ENCODE results near the gene UGGT2.

Gene UGGT2

DNA sequence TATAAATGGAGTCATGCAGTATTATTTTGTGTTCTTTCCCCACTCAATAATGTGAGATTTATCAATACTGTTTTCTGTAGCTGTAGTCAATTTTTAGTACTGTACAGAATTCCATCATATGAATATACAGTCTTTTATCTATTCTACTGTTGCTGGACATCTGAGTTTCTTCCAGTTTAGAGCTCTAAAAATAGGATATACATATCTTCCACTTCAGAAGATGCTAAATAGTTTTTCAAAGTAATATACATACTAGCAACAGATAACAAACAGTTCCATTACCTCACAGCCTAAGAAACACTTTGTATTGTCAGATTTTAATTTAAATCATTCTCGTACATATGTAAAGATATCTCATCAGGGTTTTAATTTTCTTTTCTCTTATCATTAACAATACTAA is 149.6 kb downstream of the UGGT2 start:
- DNase-seq (ENCODE audit: low read depth, low spot score), result no peak
- TF ChIP-seq, protein P1, sequence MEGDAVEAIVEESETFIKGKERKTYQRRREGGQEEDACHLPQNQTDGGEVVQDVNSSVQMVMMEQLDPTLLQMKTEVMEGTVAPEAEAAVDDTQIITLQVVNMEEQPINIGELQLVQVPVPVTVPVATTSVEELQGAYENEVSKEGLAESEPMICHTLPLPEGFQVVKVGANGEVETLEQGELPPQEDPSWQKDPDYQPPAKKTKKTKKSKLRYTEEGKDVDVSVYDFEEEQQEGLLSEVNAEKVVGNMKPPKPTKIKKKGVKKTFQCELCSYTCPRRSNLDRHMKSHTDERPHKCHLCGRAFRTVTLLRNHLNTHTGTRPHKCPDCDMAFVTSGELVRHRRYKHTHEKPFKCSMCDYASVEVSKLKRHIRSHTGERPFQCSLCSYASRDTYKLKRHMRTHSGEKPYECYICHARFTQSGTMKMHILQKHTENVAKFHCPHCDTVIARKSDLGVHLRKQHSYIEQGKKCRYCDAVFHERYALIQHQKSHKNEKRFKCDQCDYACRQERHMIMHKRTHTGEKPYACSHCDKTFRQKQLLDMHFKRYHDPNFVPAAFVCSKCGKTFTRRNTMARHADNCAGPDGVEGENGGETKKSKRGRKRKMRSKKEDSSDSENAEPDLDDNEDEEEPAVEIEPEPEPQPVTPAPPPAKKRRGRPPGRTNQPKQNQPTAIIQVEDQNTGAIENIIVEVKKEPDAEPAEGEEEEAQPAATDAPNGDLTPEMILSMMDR (IDR thresholded peaks at IDR 0.05; ENCODE audit: low read depth, low read length), result no peak
- in situ Hi-C loops (cut with HindIII; ENCODE audit: low sequenced_read_pairs), result no loop called here
- no peak overlapping the region for H3K4me3 ChIP-seq (ENCODE audit: low read depth, low read length)

DNA sequence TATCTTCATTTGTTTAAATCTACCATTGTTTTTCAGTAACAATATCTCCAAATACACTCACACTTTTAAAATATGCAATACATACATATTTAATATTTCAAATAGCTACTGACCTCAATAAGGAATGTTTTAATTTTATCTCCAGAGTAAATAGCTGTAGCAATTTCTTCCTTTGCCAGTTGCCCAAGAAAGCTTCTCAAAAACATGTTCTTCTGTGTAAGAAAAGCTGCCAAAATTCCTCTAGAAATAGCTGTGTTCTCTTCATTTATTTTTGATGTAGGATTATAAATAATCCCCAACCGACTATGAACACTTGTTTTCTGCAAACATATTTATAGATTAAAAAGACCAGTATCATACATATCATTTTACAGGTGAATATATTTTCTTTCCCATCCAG is 150.5 kb downstream of the UGGT2 start:
- DNase-seq (ENCODE audit: low read depth, low spot score), result no peak
- in situ Hi-C loops (cut with HindIII; ENCODE audit: low sequenced_read_pairs), result no loop called here

DNA sequence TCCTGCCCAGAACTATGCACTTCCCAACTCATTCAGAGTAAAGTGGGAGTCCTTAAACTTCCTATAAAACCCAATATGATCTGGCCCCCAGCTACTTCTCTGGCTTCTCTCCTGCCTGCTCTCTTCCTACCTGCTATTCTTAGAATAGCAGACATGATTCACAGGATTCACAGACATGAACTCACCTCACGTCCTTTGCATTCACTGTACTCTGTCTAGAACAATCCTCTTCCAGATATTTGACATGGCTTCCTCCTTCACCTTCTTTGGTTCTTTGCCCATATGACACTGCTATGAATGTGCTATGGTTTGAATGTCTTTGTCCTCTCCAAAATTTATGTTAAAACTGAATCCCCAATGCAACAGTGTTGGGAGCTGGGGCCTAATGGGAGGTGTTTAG is 154.9 kb downstream of the UGGT2 start:
- no peak for DNase-seq (ENCODE audit: low read depth, low spot score)
- in situ Hi-C loops (cut with HindIII; ENCODE audit: low sequenced_read_pairs), result no loop called here
- H3K4me3 ChIP-seq (ENCODE audit: low read depth, low read length), result no peak overlapping the region
- TF ChIP-seq, protein P1 (IDR thresholded peaks at IDR 0.05; ENCODE audit: low read depth, low read length), result no peak

More for the DNA sequence above, 150.5 kb downstream of the UGGT2 start:
- H3K4me3 ChIP-seq (ENCODE audit: low read depth, low read length), result no peak overlapping the region
- TF ChIP-seq, protein P1 (IDR thresholded peaks at IDR 0.05; ENCODE audit: low read depth, low read length), result no peak

DNA sequence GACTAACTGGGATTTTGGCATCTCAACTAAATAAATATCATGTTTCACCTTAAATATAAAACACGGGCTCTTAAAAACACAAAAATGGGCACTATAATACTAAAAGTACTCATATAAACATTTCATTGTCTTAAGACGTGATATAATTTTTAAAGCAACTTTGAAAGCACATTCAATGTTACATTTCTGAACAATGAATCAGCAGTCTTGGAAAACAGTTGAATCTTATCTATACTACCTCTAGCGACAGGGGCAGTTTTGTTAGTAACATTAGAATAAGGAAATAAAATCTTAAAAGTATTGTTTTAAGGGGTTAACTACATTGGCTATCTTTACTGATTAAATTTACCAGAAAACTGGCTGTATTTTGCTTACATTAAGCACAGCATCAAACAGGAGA is 156.9 kb downstream of the UGGT2 start:
- TF ChIP-seq, protein P1 (IDR thresholded peaks at IDR 0.05; ENCODE audit: low read depth, low read length), result no peak
- DNase-seq (ENCODE audit: low read depth, low spot score), result peak; percentile 36
- H3K4me3 ChIP-seq (ENCODE audit: low read depth, low read length), result no peak overlapping the region
- in situ Hi-C loops (cut with HindIII; ENCODE audit: low sequenced_read_pairs), result no loop called here

DNA sequence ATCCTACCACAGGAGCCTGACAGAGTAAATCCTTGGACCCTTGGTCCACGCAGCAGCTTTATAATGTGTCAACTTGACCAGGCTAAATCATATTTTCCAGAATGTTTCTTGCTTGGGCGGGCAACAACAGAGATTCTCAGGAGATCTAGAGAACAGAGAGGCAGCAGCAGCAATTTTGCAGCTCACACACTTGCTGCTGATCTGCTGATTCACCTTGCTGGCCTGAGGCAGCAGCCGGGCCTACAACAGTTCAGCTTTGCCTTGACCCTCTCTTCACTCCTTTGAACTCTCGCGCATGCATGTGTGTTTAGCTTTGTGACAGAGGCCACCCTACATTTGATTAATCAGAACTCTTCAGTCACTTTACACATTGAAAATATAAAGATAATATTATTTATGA is 159.3 kb downstream of the UGGT2 start:
- TF ChIP-seq, protein P1 (IDR thresholded peaks at IDR 0.05; ENCODE audit: low read depth, low read length), result no peak
- in situ Hi-C loops (cut with HindIII; ENCODE audit: low sequenced_read_pairs), result no loop called here
- DNase-seq (ENCODE audit: low read depth, low spot score), result no peak

DNA sequence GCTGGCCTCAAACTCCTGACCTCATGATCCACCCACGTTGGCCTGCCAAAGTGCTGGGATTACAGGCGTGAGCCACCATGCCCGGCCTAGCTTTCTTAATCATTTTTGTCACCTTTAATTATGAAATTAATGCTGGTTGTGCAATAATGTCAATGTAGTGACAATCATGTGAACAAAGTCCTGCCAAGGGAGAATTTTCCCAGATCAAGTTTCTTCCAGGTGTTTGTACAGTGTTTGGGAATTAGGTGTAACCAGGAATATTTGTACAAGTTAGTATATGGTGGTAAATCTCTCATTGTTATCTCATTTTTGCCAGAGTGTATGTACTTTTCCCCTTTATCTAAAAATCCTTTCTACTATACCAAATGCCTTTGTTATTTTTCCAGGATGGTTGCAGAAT is 171.1 kb downstream of the UGGT2 start:
- TF ChIP-seq, protein P1 (IDR thresholded peaks at IDR 0.05; ENCODE audit: low read depth, low read length), result no peak
- H3K4me3 ChIP-seq (ENCODE audit: low read depth, low read length), result no peak overlapping the region
- DNase-seq (ENCODE audit: low read depth, low spot score), result no peak
- in situ Hi-C loops (cut with HindIII; ENCODE audit: low sequenced_read_pairs), result no loop called here

More for the DNA sequence above, 159.3 kb downstream of the UGGT2 start:
- H3K4me3 ChIP-seq (ENCODE audit: low read depth, low read length), result no peak overlapping the region

DNA sequence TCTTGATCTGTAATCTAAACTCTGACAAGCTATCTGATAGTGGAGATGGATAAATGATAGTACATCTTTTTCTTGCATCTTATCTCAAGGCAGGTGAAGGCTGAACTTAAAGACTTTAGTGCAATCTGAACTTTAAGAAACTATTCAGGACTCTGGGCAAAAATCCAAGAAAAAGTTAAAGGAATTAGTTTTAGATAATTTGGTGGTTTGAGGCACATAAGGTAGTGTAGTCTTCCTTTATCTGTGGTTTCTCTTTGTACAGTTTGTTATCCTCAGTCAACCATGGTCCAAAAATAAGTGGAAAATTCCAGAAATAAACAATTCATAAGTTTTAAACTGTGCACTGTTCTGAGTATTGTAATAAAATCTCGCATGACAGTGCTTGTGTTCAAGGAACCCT is 172.9 kb downstream of the UGGT2 start:
- peak; percentile 22 for DNase-seq (ENCODE audit: low read depth, low spot score)
- in situ Hi-C loops (cut with HindIII; ENCODE audit: low sequenced_read_pairs), result no loop called here
- TF ChIP-seq, protein P1 (IDR thresholded peaks at IDR 0.05; ENCODE audit: low read depth, low read length), result no peak
- H3K4me3 ChIP-seq (ENCODE audit: low read depth, low read length), result no peak overlapping the region

Data from astrocyte of the spinal cord (primary cell).